GM23338 (cell line): ENCODE data around the gene SOWAHB. TPM values are rescaled to one million over a fixed set of nuclear protein-coding genes. Genes with fewer than 3 reads are reported as not detected.

Experiments used
- ATAC-seq: fragments of 200-7000 bp; cut with Tn5 transposase; 3 replicates; pipeline ENCODE4 v1.9.1; 2020
- DNase-seq: peaks from one replicate; pipeline ENCODE4 v3.0.0-alpha.2; 2015; ENCODE audit warnings: low spot score
- H2AFZ ChIP-seq: fragments of 200-600 bp; sonication (generic); 2 replicates; pipeline ENCODE4 v1.8.0; 2016; ENCODE audit warnings: antibody characterized with exemption, mild to moderate bottlenecking, moderate library complexity
- H3F3A ChIP-seq: fragments of 200-600 bp; sonication (generic); replicated peaks from 2 replicates; pipeline ENCODE4 v1.8.0; 2017; ENCODE audit warnings: antibody characterized with exemption, mixed run types, low read depth
- H3K27ac ChIP-seq: fragments of 200-600 bp; sonication (generic); 2 replicates; pipeline ENCODE4 v1.6.1; 2016; ENCODE audit warnings: low read depth
- H3K27me3 ChIP-seq: fragments of 200-600 bp; sonication (generic); 2 replicates; pipeline ENCODE4 v1.8.0; 2016; ENCODE audit warnings: mild to moderate bottlenecking, mixed run types, moderate library complexity; ENCODE audit not compliant: insufficient read depth
- H3K36me3 ChIP-seq: fragments of 200-600 bp; sonication (generic); 2 replicates; pipeline ENCODE4 v1.8.0; 2016; ENCODE audit warnings: mild to moderate bottlenecking; ENCODE audit not compliant: insufficient read depth
- H3K4me1 ChIP-seq: fragments of 200-600 bp; sonication (generic); 2 replicates; pipeline ENCODE4 v1.8.0; 2016; ENCODE audit warnings: mild to moderate bottlenecking, moderate library complexity; ENCODE audit not compliant: insufficient read depth
- H3K4me2 ChIP-seq: fragments of 200-600 bp; sonication (generic); 2 replicates; pipeline ENCODE4 v1.7.1; 2017; ENCODE audit warnings: mixed run types
- H3K4me3 ChIP-seq: fragments of 200-600 bp; sonication (generic); 2 replicates; pipeline ENCODE4 v1.6.1; 2016; ENCODE audit warnings: mixed run types
- H3K79me2 ChIP-seq: fragments of 200-600 bp; sonication (generic); replicated peaks from 2 replicates; pipeline ENCODE4 v1.8.0; 2017; ENCODE audit warnings: mild to moderate bottlenecking; ENCODE audit not compliant: insufficient read depth
- H3K9me2 ChIP-seq: fragments of 200-600 bp; sonication (generic); 2 replicates; pipeline ENCODE4 v1.8.0; 2017; ENCODE audit not compliant: insufficient read depth
- H4K20me1 ChIP-seq: fragments of 200-600 bp; sonication (generic); replicated peaks from 2 replicates; pipeline ENCODE4 v1.8.0; 2017; ENCODE audit warnings: mild to moderate bottlenecking; ENCODE audit not compliant: insufficient read depth
- H3K27ac Mint-ChIP-seq: 2 replicates; pipeline ENCODE4 v1.8.0; 2020; ENCODE audit warnings: inconsistent platforms, mild to moderate bottlenecking, moderate library complexity, mixed read lengths
- H3K27me3 Mint-ChIP-seq: 3 replicates; pipeline ENCODE4 v1.8.0; 2022; ENCODE audit warnings: low read depth, mild to moderate bottlenecking, moderate library complexity, mixed read lengths, inconsistent platforms; ENCODE audit not compliant: insufficient read depth, poor library complexity
- H3K36me3 Mint-ChIP-seq: 3 replicates; pipeline ENCODE4 v1.8.0; 2021; ENCODE audit warnings: low read depth, mild to moderate bottlenecking, inconsistent platforms, moderate library complexity, mixed read lengths
- H3K4me1 Mint-ChIP-seq: 3 replicates; pipeline ENCODE4 v1.8.0; 2020; ENCODE audit warnings: mild to moderate bottlenecking, inconsistent platforms, mixed read lengths
- H3K4me3 Mint-ChIP-seq: 3 replicates; pipeline ENCODE4 v1.8.0; 2021; ENCODE audit warnings: moderate library complexity, mild to moderate bottlenecking, inconsistent platforms, mixed read lengths
- H3K9me3 Mint-ChIP-seq: 3 replicates; pipeline ENCODE4 v1.8.0; 2020; ENCODE audit warnings: moderate library complexity, mild to moderate bottlenecking, inconsistent platforms, mixed read lengths
- CREB1 ChIP-seq: fragments of 250-450 bp; sonication (Bioruptor Pico); IDR thresholded peaks from 2 replicates; pipeline ENCODE4 v1.5.0; 2020; ENCODE audit warnings: low read depth, mild to moderate bottlenecking, moderate library complexity
- CTCF ChIP-seq, 2 experiments: fragments of 200-600 bp in 1 of 2; sonication (generic) in 1 of 2; conservative IDR thresholded peaks; 2 replicates each; pipeline versions ENCODE4 v1.5.1 to v1.6.1; 2016 to 2017; ENCODE audit warnings: antibody characterized with exemption in 2 of 2, low read depth in 2 of 2, mild to moderate bottlenecking in 2 of 2, moderate library complexity in 1 of 2
- ETS1 ChIP-seq: IDR thresholded peaks from 2 replicates; pipeline ENCODE4 v1.6.1; 2016; ENCODE audit warnings: antibody characterized with exemption
- EZH2 ChIP-seq: fragments of 200-600 bp; sonication (generic); IDR thresholded peaks from one replicate; pipeline ENCODE4 v1.8.0; 2017; ENCODE audit warnings: antibody characterized with exemption, mild to moderate bottlenecking, low read depth; ENCODE audit not compliant: unreplicated experiment
- EZH2phosphoT487 ChIP-seq: fragments of 200-600 bp; sonication (generic); IDR thresholded peaks from one replicate; pipeline ENCODE4 v1.8.1; 2018; ENCODE audit warnings: antibody characterized with exemption; ENCODE audit not compliant: unreplicated experiment
- JUNB ChIP-seq: IDR thresholded peaks from one replicate; pipeline ENCODE4 v1.6.1; 2016; ENCODE audit warnings: antibody characterized with exemption; ENCODE audit not compliant: unreplicated experiment
- NANOG ChIP-seq: IDR thresholded peaks from 2 replicates; pipeline ENCODE4 v1.6.1; 2016; ENCODE audit warnings: antibody characterized with exemption, borderline replicate concordance
- POLR2AphosphoS5 ChIP-seq: IDR thresholded peaks from 2 replicates; pipeline ENCODE4 v1.6.1; 2016; ENCODE audit warnings: antibody characterized with exemption, low read depth
- REST ChIP-seq: IDR thresholded peaks from one replicate; pipeline ENCODE4 v1.6.1; 2018; ENCODE audit warnings: antibody characterized with exemption; ENCODE audit not compliant: unreplicated experiment
- STAT1 ChIP-seq: IDR thresholded peaks from one replicate; pipeline ENCODE4 v1.6.1; 2016; ENCODE audit warnings: antibody characterized with exemption; ENCODE audit not compliant: unreplicated experiment
- ZNF114 ChIP-seq: fragments of 250-450 bp; sonication (Bioruptor Pico); IDR thresholded peaks from 2 replicates; pipeline ENCODE4 v1.5.0; 2020; ENCODE audit warnings: mild to moderate bottlenecking, moderate library complexity
- ZNF331 ChIP-seq: fragments of 250-450 bp; sonication (Bioruptor Pico); IDR thresholded peaks from 2 replicates; pipeline ENCODE4 v1.5.0; 2020; ENCODE audit warnings: low read depth, mild to moderate bottlenecking, moderate library complexity
- polyA plus RNA-seq: library from polyadenylated mRNA; unstranded; fragments of >200 nt; fragmentation: Nextera tagmentation; extraction: Ambion mirVana; gene quantifications from 2 replicates; pipeline ENCODE4 v1.2.1, GENCODE V29; 2016
- total RNA-seq: library from RNA; depleted of rRNA; stranded (reverse); fragments of >200 nt; shearing (Covaris generic); gene quantifications from 2 replicates; pipeline ENCODE4 v1.2.3, GENCODE V29; 2014

The SOWAHB gene
- total and polyA plus RNA-seq, 2 experiments from 2014 or later, result 0.08 to 2.8 TPM

- TF ChIP-seq REST (no peak), ZNF331 (CRISPR knock-in tag) (no peak), JUNB (no peak), EZH2 (no peak), NANOG (no peak), POLR2AphosphoS5 (no peak), CREB1 (CRISPR knock-in tag) (no peak)
Observed at GRCh38 chr4:76886848-76887441, 11.0 kb downstream of the SOWAHB start (continued).

- Mint-ChIP-seq H3K9me3 (no peaks in the 10 kb centered on the region), H3K4me3 (no peak overlapping the region), H3K36me3 (no peaks in the 10 kb centered on the region), H3K27ac (no peak overlapping the region), H3K27me3 (peaks cover 5% of the 10 kb centered on the region), H3K4me1 (peaks cover 4% of the 10 kb centered on the region; the same call in 2 of the 3 replicates)
- no peaks in the 10 kb centered on the region for H3K36me3 ChIP-seq
- peaks cover 17% of the 10 kb centered on the region for H3K9me2 ChIP-seq
- no peak overlapping the region for H3K4me2 ChIP-seq
- H3K79me2 ChIP-seq, result no peaks in the 10 kb centered on the region
- no peak for DNase-seq
- no peak overlapping the region for H3K4me3 ChIP-seq
- no peaks in the 10 kb centered on the region for H3K4me1 ChIP-seq
- no peak for ATAC-seq
- H3F3A ChIP-seq, result no peaks in the 10 kb centered on the region
- H4K20me1 ChIP-seq, result no peaks in the 10 kb centered on the region
- H3K27me3 ChIP-seq, result no peaks in the 10 kb centered on the region
- H3K27ac ChIP-seq, result no peak overlapping the region
- no peak overlapping the region for H2AFZ ChIP-seq
- TF ChIP-seq JUNB, result no peak
- TF ChIP-seq POLR2AphosphoS5, result no peak
- TF ChIP-seq EZH2phosphoT487, result no peak
- TF ChIP-seq EZH2, result no peak
- TF ChIP-seq ZNF331 (CRISPR knock-in tag), result no peak
- TF ChIP-seq ETS1, result no peak
- no peak for TF ChIP-seq NANOG
- TF ChIP-seq ZNF114, result no peak
- no peak for TF ChIP-seq CREB1 (CRISPR knock-in tag)
- TF ChIP-seq STAT1, result no peak
- no peak for TF ChIP-seq CTCF (conservative IDR thresholded peaks at IDR 0.05; ENCODE audit: low read depth in 2 of 2)
Observed at GRCh38 chr4:76886214-76886613, 11.7 kb downstream of the SOWAHB start.
